Suprapubic skin (tissue), 4 donors: ENCODE data around the gene CTNNBIP1. TPM values are rescaled to one million over a fixed set of nuclear protein-coding genes. Genes with fewer than 3 reads are reported as not detected.
A peak's percentile ranks its signal among the peaks of the same experiment; 100 is the strongest.

Source experiments
- DNase-seq, 2 donors: peaks; one replicate each; pipeline ENCODE4 v3.0.0-alpha.2; 2019; ENCODE audit warnings: low spot score in 2 of 2
- H3K27ac ChIP-seq: fragments of 200-600 bp; sonication (generic); one replicate; pipeline ENCODE4 v1.5.1; 2019
- H3K27me3 ChIP-seq: fragments of 200-600 bp; sonication (generic); one replicate; pipeline ENCODE4 v1.5.1; 2019
- H3K36me3 ChIP-seq: fragments of 200-600 bp; sonication (generic); one replicate; pipeline ENCODE4 v1.5.1; 2019
- H3K4me1 ChIP-seq: fragments of 200-600 bp; sonication (generic); one replicate; pipeline ENCODE4 v1.5.1; 2019
- H3K4me3 ChIP-seq: fragments of 200-600 bp; sonication (generic); one replicate; pipeline ENCODE4 v1.5.1; 2019; ENCODE audit warnings: mild to moderate bottlenecking
- H3K9me3 ChIP-seq: fragments of 200-600 bp; sonication (generic); one replicate; pipeline ENCODE4 v1.5.1; 2019
- CTCF ChIP-seq, 2 donors: fragments of 200-600 bp in 1 of 2; fragments of 450-650 bp in 1 of 2; sonication (generic) in 1 of 2; IDR thresholded peaks; one replicate each; pipeline ENCODE4 v1.5.1; 2016 to 2019; ENCODE audit warnings: antibody characterized with exemption in 2 of 2, mild to moderate bottlenecking in 1 of 2, moderate library complexity in 1 of 2
- EP300 ChIP-seq: sonication (generic); formaldehyde crosslinking; IDR thresholded peaks from one replicate; pipeline ENCODE4 v1.6.1; 2017; ENCODE audit warnings: antibody characterized with exemption
- POLR2A ChIP-seq, 2 donors: fragments of 450-650 bp; IDR thresholded peaks; one replicate each; pipeline ENCODE4 v1.6.1; 2017; ENCODE audit warnings: antibody characterized with exemption in 2 of 2, mild to moderate bottlenecking in 2 of 2, moderate library complexity in 2 of 2
- POLR2AphosphoS5 ChIP-seq, 3 donors: sonication (generic); formaldehyde crosslinking; IDR thresholded peaks; one replicate each; pipeline ENCODE4 v1.6.1; 2017; ENCODE audit warnings: antibody characterized with exemption in 3 of 3
- WGBS: methylation state at CpG from one replicate; pipeline ENCODE4 v1.1.5; 2018; 5-methylcytosine and 5-hydroxymethylcytosine counted together
- total RNA-seq, 4 donors: library from RNA; depleted of rRNA; stranded (reverse); fragments of >200 nt; gene quantifications; one replicate each; pipeline ENCODE4 v1.1.0, GENCODE V29; 2016

The CTNNBIP1 gene
- total RNA-seq = 100 to 1,000 TPM; 197 to 538 (median 406) TPM

GRCh38 chr1:9910076-9910422 lies at the start of gene CTNNBIP1:
Gene CTNNBIP1, minus strand, starts transcription at chr1:9910269. Its CDS starts 38,205 bp downstream, at chr1:9872064.
- DNase-seq = no peak
- WGBS = 0% methylated on average over 12 of the region's 55 CpGs
- Histone ChIP-seq H3K4me3 (peak within 1 kb of the TSS; percentile 94), H3K36me3 (no peaks in the 10 kb centered on the region), H3K4me1 (peaks cover 59% of the 10 kb centered on the region), H3K27ac (peak within 1 kb of the TSS; percentile 97), H3K27me3 (no peaks in the 10 kb centered on the region), H3K9me3 (no peaks in the 10 kb centered on the region)
- TF ChIP-seq POLR2A (IDR thresholded peaks at IDR 0.05) (peak in 1 of 2 donors; percentile 50), EP300 (no peak), POLR2AphosphoS5 (IDR thresholded peaks at IDR 0.05) (peak in 1 of 3 donors; percentile 40)

- H3K27ac ChIP-seq = no peak overlapping the region
- H3K4me3 ChIP-seq = no peak overlapping the region
- WGBS = 86% methylated on average over 8 of the region's 8 CpGs
- no peak for DNase-seq
- peaks cover 3% of the 10 kb centered on the region for H3K4me1 ChIP-seq
- H3K27me3 ChIP-seq = no peaks in the 10 kb centered on the region
- TF ChIP-seq POLR2A (IDR thresholded peaks at IDR 0.05) = no peak
- TF ChIP-seq EP300 = no peak
- no peak for TF ChIP-seq CTCF (IDR thresholded peaks at IDR 0.05)
- TF ChIP-seq POLR2AphosphoS5 (IDR thresholded peaks at IDR 0.05) = no peak
- H3K36me3 ChIP-seq = no peaks in the 10 kb centered on the region
- H3K9me3 ChIP-seq = no peaks in the 10 kb centered on the region
These were observed 47.7 kb upstream of the CTNNBIP1 start for GRCh38 chr1:9957726-9958125.

- Histone ChIP-seq H3K4me3 (no peak overlapping the region), H3K36me3 (peaks cover 6% of the 10 kb centered on the region), H3K4me1 (peaks cover 26% of the 10 kb centered on the region), H3K9me3 (no peaks in the 10 kb centered on the region), H3K27ac (no peak overlapping the region), H3K27me3 (no peaks in the 10 kb centered on the region)
- no peak for DNase-seq
- 93% methylated on average over 2 of the region's 2 CpGs for WGBS
- no peak for TF ChIP-seq EP300
- no peak for TF ChIP-seq POLR2AphosphoS5 (IDR thresholded peaks at IDR 0.05)
- TF ChIP-seq CTCF (IDR thresholded peaks at IDR 0.05) = no peak
- no peak for TF ChIP-seq POLR2A (IDR thresholded peaks at IDR 0.05)
These were observed 36.2 kb upstream of the CTNNBIP1 start for GRCh38 chr1:9946315-9946714.

- 2% methylated on average over 16 of the region's 53 CpGs for WGBS
- H3K4me3 ChIP-seq = peak within 1 kb of the TSS; percentile 91
- peak; percentile 96 to 97 for DNase-seq
- H3K27me3 ChIP-seq = no peaks in the 10 kb centered on the region
- peaks cover 19% of the 10 kb centered on the region for H3K4me1 ChIP-seq
- TF ChIP-seq CTCF (IDR thresholded peaks at IDR 0.05) (no peak), POLR2A (IDR thresholded peaks at IDR 0.05) (peak in 1 of 2 donors; percentile 76), POLR2AphosphoS5 (IDR thresholded peaks at IDR 0.05) (peak in 2 of 3 donors; percentile 77 to 96), EP300 (no peak)
- H3K36me3 ChIP-seq = peaks cover 15% of the 10 kb centered on the region
- no peaks in the 10 kb centered on the region for H3K9me3 ChIP-seq
- peak within 1 kb of the TSS; percentile 88 for H3K27ac ChIP-seq
These were observed 33.1 kb upstream of the CTNNBIP1 start, which contains the start of the genes LZIC and NMNAT1 for GRCh38 chr1:9942939-9943788. Gene LZIC, minus strand, starts transcription at chr1:9943391. Its CDS starts 6,772 bp downstream, at chr1:9936619. Gene NMNAT1, plus strand, starts transcription at chr1:9943475. Its CDS starts 28,599 bp downstream, at chr1:9972074.

- WGBS = 2% methylated on average over 14 of the region's 14 CpGs
- Histone ChIP-seq H3K4me3 (peak overlapping the region; percentile 91), H3K4me1 (peaks cover 19% of the 10 kb centered on the region), H3K27me3 (no peaks in the 10 kb centered on the region), H3K36me3 (peaks cover 14% of the 10 kb centered on the region), H3K27ac (peak overlapping the region; percentile 88), H3K9me3 (no peaks in the 10 kb centered on the region)
- no peak for DNase-seq
- TF ChIP-seq POLR2AphosphoS5 (IDR thresholded peaks at IDR 0.05) = no peak
- peak in 1 of 2 donors; percentile 33 for TF ChIP-seq CTCF (IDR thresholded peaks at IDR 0.05)
These were observed 32.4 kb upstream of the CTNNBIP1 start for GRCh38 chr1:9942399-9942938.
